Erythroblast (primary cell): Measurements from ENCODE around the gene CCL17.

Experiments used
- GATA1 ChIP-seq: IDR thresholded peaks from 2 replicates; pipeline ENCODE4 v1.6.1; 2011; ENCODE audit warnings: low read depth, mild to moderate bottlenecking, control low read depth, low read length, moderate library complexity
- POLR2A ChIP-seq: IDR thresholded peaks from 2 replicates; pipeline ENCODE4 v1.6.1; 2011; ENCODE audit warnings: mild to moderate bottlenecking, low read length

DNA sequence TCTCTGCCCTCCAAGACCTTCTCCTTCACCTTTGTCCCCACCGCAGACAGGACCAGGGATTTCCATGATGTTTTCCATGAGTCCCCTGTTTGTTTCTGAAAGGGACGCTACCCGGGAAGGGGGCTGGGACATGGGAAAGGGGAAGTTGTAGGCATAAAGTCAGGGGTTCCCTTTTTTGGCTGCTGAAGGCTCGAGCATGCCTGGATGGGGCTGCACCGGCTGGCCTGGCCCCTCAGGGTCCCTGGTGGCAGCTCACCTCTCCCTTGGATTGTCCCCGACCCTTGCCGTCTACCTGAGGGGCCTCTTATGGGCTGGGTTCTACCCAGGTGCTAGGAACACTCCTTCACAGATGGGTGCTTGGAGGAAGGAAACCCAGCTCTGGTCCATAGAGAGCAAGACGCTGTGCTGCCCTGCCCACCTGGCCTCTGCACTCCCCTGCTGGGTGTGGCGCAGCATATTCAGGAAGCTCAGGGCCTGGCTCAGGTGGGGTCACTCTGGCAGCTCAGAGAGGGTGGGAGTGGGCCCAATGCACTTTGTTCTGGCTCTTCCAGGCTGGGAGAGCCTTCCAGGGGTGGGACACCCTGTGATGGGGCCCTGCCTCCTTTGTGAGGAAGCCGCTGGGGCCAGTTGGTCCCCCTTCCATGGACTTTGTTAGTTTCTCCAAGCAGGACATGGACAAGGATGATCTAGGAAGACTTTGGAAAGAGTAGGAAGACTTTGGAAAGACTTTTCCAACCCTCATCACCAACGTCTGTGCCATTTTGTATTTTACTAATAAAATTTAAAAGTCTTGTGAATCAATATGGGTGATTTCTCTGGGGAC lies 20.1 kb upstream of the CCL17 start:
- no peak for TF ChIP-seq POLR2A
- no peak for TF ChIP-seq GATA1
